Ascending aorta (tissue), 2 donors: ENCODE data around the gene ZFY. TPM values are rescaled to one million over a fixed set of nuclear protein-coding genes. Genes with fewer than 3 reads are reported as not detected.

Experiments
- DNase-seq, 2 donors: peaks; one replicate each; pipeline ENCODE4 v3.0.0-alpha.2; 2019; ENCODE audit warnings: low spot score in 2 of 2
- H3K27ac ChIP-seq, 2 donors: fragments of 200-600 bp; sonication (generic); one replicate each; pipeline ENCODE4 v1.5.1; 2016 to 2017; ENCODE audit warnings: mild to moderate bottlenecking in 1 of 2
- H3K27me3 ChIP-seq: fragments of 200-600 bp; sonication (generic); one replicate; pipeline ENCODE4 v1.5.1; 2017
- H3K36me3 ChIP-seq, 2 donors: fragments of 200-600 bp; sonication (generic); one replicate each; pipeline ENCODE4 v1.5.1; 2016
- H3K4me1 ChIP-seq, 2 donors: fragments of 200-600 bp; sonication (generic); one replicate each; pipeline ENCODE4 v1.5.1; 2016 to 2017; ENCODE audit warnings: mild to moderate bottlenecking in 1 of 2
- H3K4me3 ChIP-seq, 2 donors: fragments of 200-600 bp; sonication (generic); one replicate each; pipeline ENCODE4 v1.5.1; 2016 to 2017; ENCODE audit warnings: mild to moderate bottlenecking in 1 of 2
- H3K9me3 ChIP-seq, 2 donors: fragments of 200-600 bp; sonication (generic); one replicate each; pipeline ENCODE4 v1.5.1; 2016
- intact Hi-C: fragments of 100-400 bp; cut with DNase I; formaldehyde crosslinking; loops from one replicate; pipeline ENCODE4 v1.15.1; 2023
- total RNA-seq: library from RNA; depleted of rRNA; stranded (reverse); fragments of >200 nt; gene quantifications from one replicate; pipeline ENCODE4 v1.1.0, GENCODE V29; 2016
- TF ChIP-seq, protein P1 (sequence below), 3 experiments: fragments of 200-600 bp in 2 of 3; fragments of 450-650 bp in 1 of 3; sonication (generic) in 2 of 3; IDR thresholded peaks; one replicate each; pipeline ENCODE4 v1.5.1; 2016 to 2019; ENCODE audit warnings: antibody characterized with exemption in 3 of 3, mild to moderate bottlenecking in 1 of 3, moderate library complexity in 1 of 3

The ZFY gene
- total RNA-seq, 1 donor from 2014 or later = not detected

DNA sequence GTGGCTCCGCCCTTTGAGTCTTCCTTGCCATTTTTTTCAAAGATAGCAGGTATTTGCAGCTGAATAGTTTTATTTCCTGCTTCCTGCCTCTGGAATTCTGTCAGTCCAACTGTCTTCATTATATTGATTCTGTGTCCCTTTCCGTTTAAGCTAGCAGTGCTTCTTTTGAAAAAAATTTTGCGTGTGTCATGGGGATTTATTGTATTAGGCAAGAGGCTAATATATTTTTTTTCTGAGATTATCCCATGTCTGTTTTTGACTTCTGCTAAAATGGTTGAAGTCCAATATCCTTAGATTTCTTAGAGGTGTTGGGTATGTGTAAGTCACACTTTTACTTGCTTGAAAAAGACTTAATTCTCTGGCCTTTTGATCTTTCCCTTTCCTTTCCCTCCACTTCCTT, 20.4 kb downstream of the ZFY start:
- no peak for DNase-seq
- no peaks in the 10 kb centered on the region for H3K36me3 ChIP-seq
- TF ChIP-seq, protein P1, sequence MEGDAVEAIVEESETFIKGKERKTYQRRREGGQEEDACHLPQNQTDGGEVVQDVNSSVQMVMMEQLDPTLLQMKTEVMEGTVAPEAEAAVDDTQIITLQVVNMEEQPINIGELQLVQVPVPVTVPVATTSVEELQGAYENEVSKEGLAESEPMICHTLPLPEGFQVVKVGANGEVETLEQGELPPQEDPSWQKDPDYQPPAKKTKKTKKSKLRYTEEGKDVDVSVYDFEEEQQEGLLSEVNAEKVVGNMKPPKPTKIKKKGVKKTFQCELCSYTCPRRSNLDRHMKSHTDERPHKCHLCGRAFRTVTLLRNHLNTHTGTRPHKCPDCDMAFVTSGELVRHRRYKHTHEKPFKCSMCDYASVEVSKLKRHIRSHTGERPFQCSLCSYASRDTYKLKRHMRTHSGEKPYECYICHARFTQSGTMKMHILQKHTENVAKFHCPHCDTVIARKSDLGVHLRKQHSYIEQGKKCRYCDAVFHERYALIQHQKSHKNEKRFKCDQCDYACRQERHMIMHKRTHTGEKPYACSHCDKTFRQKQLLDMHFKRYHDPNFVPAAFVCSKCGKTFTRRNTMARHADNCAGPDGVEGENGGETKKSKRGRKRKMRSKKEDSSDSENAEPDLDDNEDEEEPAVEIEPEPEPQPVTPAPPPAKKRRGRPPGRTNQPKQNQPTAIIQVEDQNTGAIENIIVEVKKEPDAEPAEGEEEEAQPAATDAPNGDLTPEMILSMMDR (IDR thresholded peaks at IDR 0.05) = no peak
- H3K27me3 ChIP-seq = no peaks in the 10 kb centered on the region
- intact Hi-C loops = no loop called here
- no peak overlapping the region for H3K4me3 ChIP-seq
- H3K27ac ChIP-seq = no peak overlapping the region
- H3K9me3 ChIP-seq = no peaks in the 10 kb centered on the region
- no peaks in the 10 kb centered on the region for H3K4me1 ChIP-seq

GRCh38 chrY:2962061-2962460, 26.9 kb downstream of the ZFY start:
- Histone ChIP-seq H3K27ac (no peak overlapping the region), H3K4me3 (no peak overlapping the region)

GRCh38 chrY:2964814-2965213, 29.6 kb downstream of the ZFY start:
- intact Hi-C loops = no loop called here
- Histone ChIP-seq H3K27ac (no peak overlapping the region), H3K4me3 (no peak overlapping the region), H3K36me3 (no peaks in the 10 kb centered on the region), H3K4me1 (no peaks in the 10 kb centered on the region), H3K27me3 (no peaks in the 10 kb centered on the region), H3K9me3 (no peaks in the 10 kb centered on the region)
- TF ChIP-seq, protein P1 (IDR thresholded peaks at IDR 0.05) = no peak
- DNase-seq = no peak

More at GRCh38 chrY:2962061-2962460, 26.9 kb downstream of the ZFY start:
- TF ChIP-seq, protein P1 (IDR thresholded peaks at IDR 0.05) = no peak
- Histone ChIP-seq H3K27me3 (no peaks in the 10 kb centered on the region), H3K9me3 (no peaks in the 10 kb centered on the region), H3K36me3 (no peaks in the 10 kb centered on the region), H3K4me1 (no peaks in the 10 kb centered on the region)
- no peak for DNase-seq
- intact Hi-C loops = no loop called here

DNA sequence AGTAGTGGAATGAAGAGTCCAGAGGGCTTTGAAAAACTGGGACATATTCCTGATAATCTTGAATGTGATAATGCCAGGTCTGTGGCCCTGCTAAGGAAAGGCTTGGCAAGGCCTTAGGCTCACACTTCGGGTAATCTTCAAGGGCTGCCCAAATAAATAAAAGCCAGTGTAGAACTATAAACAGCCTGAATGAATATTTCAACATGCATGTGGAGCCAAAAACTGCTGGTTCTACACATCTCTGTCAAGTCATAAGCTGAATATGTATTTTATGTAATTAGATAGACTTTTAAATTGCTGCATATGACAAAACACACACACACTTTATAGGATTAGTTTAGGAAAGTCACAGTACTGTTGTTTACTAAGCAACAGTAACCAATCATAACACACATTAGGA, 30.4 kb downstream of the ZFY start:
- no peaks in the 10 kb centered on the region for H3K27me3 ChIP-seq
- H3K27ac ChIP-seq = no peak overlapping the region
- H3K4me1 ChIP-seq = no peaks in the 10 kb centered on the region
- no peaks in the 10 kb centered on the region for H3K9me3 ChIP-seq
- no peak overlapping the region for H3K4me3 ChIP-seq
- H3K36me3 ChIP-seq = no peaks in the 10 kb centered on the region
- intact Hi-C loops = no loop called here
- no peak for DNase-seq
- TF ChIP-seq, protein P1 (IDR thresholded peaks at IDR 0.05) = no peak

- Histone ChIP-seq H3K4me1 (no peaks in the 10 kb centered on the region), H3K9me3 (no peaks in the 10 kb centered on the region), H3K27me3 (no peaks in the 10 kb centered on the region), H3K4me3 (no peak overlapping the region), H3K27ac (no peak overlapping the region), H3K36me3 (no peaks in the 10 kb centered on the region)
- intact Hi-C loops = no loop called here
- no peak for DNase-seq
- TF ChIP-seq, protein P1 (IDR thresholded peaks at IDR 0.05) = no peak
These were observed 34.4 kb downstream of the ZFY start for GRCh38 chrY:2969561-2969960.

DNA sequence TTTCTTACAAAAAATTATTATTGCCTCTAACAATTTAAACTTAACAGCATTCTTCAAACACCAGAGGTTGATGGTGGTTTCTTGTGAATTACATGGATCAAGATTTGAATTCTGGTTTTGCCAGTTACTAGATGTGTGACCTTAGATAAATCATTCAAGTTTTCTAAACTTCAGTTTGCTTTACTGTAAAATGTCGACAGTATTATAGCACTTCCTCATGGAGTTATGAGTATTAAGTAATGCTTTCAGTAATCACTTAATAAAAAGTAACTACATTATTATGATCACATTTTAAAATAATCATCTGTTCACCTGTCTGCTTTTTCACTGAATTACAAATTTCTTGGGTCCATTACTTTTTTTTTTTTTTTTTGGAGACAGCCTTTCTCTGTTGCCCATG, 37.5 kb downstream of the ZFY start:
- Histone ChIP-seq H3K4me3 (no peak overlapping the region), H3K27me3 (no peaks in the 10 kb centered on the region), H3K9me3 (no peaks in the 10 kb centered on the region), H3K27ac (no peak overlapping the region), H3K36me3 (no peaks in the 10 kb centered on the region), H3K4me1 (no peaks in the 10 kb centered on the region)
- no peak for DNase-seq
- intact Hi-C loops = no loop called here
- TF ChIP-seq, protein P1 (IDR thresholded peaks at IDR 0.05) = no peak
